ENCODE measurements around the gene RAD51B.

DNA sequence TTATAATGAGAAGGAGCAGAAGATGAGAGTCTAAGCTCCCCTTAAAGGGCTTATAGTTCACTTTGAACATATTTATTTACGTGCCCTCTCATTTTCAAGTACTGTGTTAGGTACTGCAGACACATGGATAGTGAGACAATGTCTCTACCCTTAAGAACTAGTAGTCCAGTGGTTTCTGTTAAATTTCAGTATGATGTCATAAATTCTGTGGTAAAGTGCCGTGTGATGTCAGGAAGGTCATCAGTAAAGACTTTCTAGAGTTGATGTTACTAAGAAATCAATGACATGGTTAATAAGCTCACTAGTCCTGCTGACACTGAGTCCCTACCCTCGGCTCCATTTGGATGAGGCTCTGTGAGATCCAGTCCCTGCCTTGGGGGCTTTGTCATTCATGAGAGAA is 497.7 kb downstream of the RAD51B start:
- no peak for TF ChIP-seq MYC (CRISPR knock-in tag; IDR thresholded peaks at IDR 0.05; ENCODE audit: borderline replicate concordance)
- no peak for TF ChIP-seq POLR2AphosphoS5 (IDR thresholded peaks at IDR 0.05; ENCODE audit: low read depth, low read length)
- TF ChIP-seq, protein P1, sequence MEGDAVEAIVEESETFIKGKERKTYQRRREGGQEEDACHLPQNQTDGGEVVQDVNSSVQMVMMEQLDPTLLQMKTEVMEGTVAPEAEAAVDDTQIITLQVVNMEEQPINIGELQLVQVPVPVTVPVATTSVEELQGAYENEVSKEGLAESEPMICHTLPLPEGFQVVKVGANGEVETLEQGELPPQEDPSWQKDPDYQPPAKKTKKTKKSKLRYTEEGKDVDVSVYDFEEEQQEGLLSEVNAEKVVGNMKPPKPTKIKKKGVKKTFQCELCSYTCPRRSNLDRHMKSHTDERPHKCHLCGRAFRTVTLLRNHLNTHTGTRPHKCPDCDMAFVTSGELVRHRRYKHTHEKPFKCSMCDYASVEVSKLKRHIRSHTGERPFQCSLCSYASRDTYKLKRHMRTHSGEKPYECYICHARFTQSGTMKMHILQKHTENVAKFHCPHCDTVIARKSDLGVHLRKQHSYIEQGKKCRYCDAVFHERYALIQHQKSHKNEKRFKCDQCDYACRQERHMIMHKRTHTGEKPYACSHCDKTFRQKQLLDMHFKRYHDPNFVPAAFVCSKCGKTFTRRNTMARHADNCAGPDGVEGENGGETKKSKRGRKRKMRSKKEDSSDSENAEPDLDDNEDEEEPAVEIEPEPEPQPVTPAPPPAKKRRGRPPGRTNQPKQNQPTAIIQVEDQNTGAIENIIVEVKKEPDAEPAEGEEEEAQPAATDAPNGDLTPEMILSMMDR (CRISPR knock-in tag; IDR thresholded peaks at IDR 0.05) = no peak
- no peak for TF ChIP-seq NR2C2 (CRISPR knock-in tag; IDR thresholded peaks at IDR 0.05; ENCODE audit: borderline replicate concordance)
- no peak for TF ChIP-seq ZFP36L1 (CRISPR knock-in tag; IDR thresholded peaks at IDR 0.05)
- TF ChIP-seq, protein P2, sequence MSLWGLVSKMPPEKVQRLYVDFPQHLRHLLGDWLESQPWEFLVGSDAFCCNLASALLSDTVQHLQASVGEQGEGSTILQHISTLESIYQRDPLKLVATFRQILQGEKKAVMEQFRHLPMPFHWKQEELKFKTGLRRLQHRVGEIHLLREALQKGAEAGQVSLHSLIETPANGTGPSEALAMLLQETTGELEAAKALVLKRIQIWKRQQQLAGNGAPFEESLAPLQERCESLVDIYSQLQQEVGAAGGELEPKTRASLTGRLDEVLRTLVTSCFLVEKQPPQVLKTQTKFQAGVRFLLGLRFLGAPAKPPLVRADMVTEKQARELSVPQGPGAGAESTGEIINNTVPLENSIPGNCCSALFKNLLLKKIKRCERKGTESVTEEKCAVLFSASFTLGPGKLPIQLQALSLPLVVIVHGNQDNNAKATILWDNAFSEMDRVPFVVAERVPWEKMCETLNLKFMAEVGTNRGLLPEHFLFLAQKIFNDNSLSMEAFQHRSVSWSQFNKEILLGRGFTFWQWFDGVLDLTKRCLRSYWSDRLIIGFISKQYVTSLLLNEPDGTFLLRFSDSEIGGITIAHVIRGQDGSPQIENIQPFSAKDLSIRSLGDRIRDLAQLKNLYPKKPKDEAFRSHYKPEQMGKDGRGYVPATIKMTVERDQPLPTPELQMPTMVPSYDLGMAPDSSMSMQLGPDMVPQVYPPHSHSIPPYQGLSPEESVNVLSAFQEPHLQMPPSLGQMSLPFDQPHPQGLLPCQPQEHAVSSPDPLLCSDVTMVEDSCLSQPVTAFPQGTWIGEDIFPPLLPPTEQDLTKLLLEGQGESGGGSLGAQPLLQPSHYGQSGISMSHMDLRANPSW (CRISPR knock-in tag; IDR thresholded peaks at IDR 0.05; ENCODE audit: borderline replicate concordance) = no peak
- no peak for TF ChIP-seq NR3C1 (CRISPR knock-in tag; IDR thresholded peaks at IDR 0.05)
- TF ChIP-seq TARDBP (CRISPR knock-in tag; IDR thresholded peaks at IDR 0.05) = no peak
- no peak for TF ChIP-seq EZH2 (conservative IDR thresholded peaks at IDR 0.05; ENCODE audit: low read depth, low read length)
- no peak for TF ChIP-seq REL (CRISPR knock-in tag; conservative IDR thresholded peaks at IDR 0.05)
- no peak for TF ChIP-seq JUND (CRISPR knock-in tag; IDR thresholded peaks at IDR 0.05)
- no peak for TF ChIP-seq JUNB (CRISPR knock-in tag; IDR thresholded peaks at IDR 0.05; ENCODE audit: borderline replicate concordance)

All from HepG2 (cell line).